Smooth muscle cell (in vitro differentiated cells): ENCODE measurements around the gene RYR2. TPM values are rescaled to one million over a fixed set of nuclear protein-coding genes. Genes with fewer than 3 reads are reported as not detected.

ENCODE experiments used
- DNase-seq: peaks from one replicate; lab custom pipeline; 2025; ENCODE audit not compliant: unreplicated experiment; lab: John Stamatoyannopoulos, UW
- H2AFZ ChIP-seq: fragments of 200-600 bp; sonication (generic); 2 replicates; pipeline ENCODE4 v1.6.0; 2016; ENCODE audit warnings: antibody characterized with exemption, low read depth, mild to moderate bottlenecking
- H3F3A ChIP-seq: fragments of 200-600 bp; sonication (generic); 2 replicates; pipeline ENCODE4 v1.6.0; 2017; ENCODE audit warnings: antibody characterized with exemption, low read depth
- H3K27ac ChIP-seq: fragments of 200-600 bp; sonication (generic); 2 replicates; pipeline ENCODE4 v1.5.1; 2016; ENCODE audit warnings: low read depth, mild to moderate bottlenecking
- H3K27me3 ChIP-seq: fragments of 200-600 bp; sonication (generic); 2 replicates; pipeline ENCODE4 v1.6.1; 2016; ENCODE audit warnings: low read depth, mild to moderate bottlenecking
- H3K36me3 ChIP-seq: fragments of 200-600 bp; sonication (generic); 2 replicates; pipeline ENCODE4 v1.5.1; 2016; ENCODE audit warnings: low read depth
- H3K4me1 ChIP-seq: fragments of 200-600 bp; sonication (generic); 2 replicates; pipeline ENCODE4 v1.5.1; 2016; ENCODE audit warnings: low read depth
- H3K4me2 ChIP-seq: fragments of 200-600 bp; sonication (generic); 2 replicates; pipeline ENCODE4 v1.6.0; 2016; ENCODE audit warnings: mild to moderate bottlenecking
- H3K4me3 ChIP-seq: fragments of 200-600 bp; sonication (generic); 2 replicates; pipeline ENCODE4 v1.5.1; 2016; ENCODE audit warnings: mild to moderate bottlenecking
- H3K79me2 ChIP-seq: fragments of 200-600 bp; sonication (generic); 2 replicates; pipeline ENCODE4 v1.6.0; 2016; ENCODE audit warnings: low read depth, mild to moderate bottlenecking
- H3K9ac ChIP-seq: fragments of 200-600 bp; sonication (generic); 2 replicates; pipeline ENCODE4 v1.6.0; 2016; ENCODE audit warnings: low read depth
- H3K9me3 ChIP-seq: fragments of 200-600 bp; sonication (generic); replicated peaks from 2 replicates; pipeline ENCODE4 v1.5.1; 2016; ENCODE audit warnings: low read depth
- H4K20me1 ChIP-seq: fragments of 200-600 bp; sonication (generic); 2 replicates; pipeline ENCODE4 v1.6.0; 2016; ENCODE audit warnings: low read depth
- WGBS: methylation state at CpG from one replicate; pipeline ENCODE4 v1.1.7; 2016; ENCODE audit warnings: low lambda C conversion rate; 5-methylcytosine and 5-hydroxymethylcytosine counted together
- polyA plus RNA-seq: library from polyadenylated mRNA; unstranded; fragments of >200 nt; fragmentation: Nextera tagmentation; extraction: Ambion mirVana; gene quantifications from 2 replicates; pipeline ENCODE4 v1.2.1, GENCODE V29; 2016
- total RNA-seq: library from RNA; depleted of rRNA; stranded (reverse); fragments of >200 nt; gene quantifications from 2 replicates; pipeline ENCODE4 v1.2.3, GENCODE V29; 2014
- TF ChIP-seq, protein P1 (sequence below): fragments of 200-600 bp; sonication (generic); IDR thresholded peaks from 2 replicates; pipeline ENCODE4 v1.5.1; 2017; ENCODE audit warnings: borderline replicate concordance, mild to moderate bottlenecking, antibody characterized with exemption; ENCODE audit not compliant: insufficient read depth, poor library complexity, severe bottlenecking

Gene RYR2
- total and polyA plus RNA-seq, 2 experiments from 2014 or later = 0.09 TPM; not detected in 1

DNA sequence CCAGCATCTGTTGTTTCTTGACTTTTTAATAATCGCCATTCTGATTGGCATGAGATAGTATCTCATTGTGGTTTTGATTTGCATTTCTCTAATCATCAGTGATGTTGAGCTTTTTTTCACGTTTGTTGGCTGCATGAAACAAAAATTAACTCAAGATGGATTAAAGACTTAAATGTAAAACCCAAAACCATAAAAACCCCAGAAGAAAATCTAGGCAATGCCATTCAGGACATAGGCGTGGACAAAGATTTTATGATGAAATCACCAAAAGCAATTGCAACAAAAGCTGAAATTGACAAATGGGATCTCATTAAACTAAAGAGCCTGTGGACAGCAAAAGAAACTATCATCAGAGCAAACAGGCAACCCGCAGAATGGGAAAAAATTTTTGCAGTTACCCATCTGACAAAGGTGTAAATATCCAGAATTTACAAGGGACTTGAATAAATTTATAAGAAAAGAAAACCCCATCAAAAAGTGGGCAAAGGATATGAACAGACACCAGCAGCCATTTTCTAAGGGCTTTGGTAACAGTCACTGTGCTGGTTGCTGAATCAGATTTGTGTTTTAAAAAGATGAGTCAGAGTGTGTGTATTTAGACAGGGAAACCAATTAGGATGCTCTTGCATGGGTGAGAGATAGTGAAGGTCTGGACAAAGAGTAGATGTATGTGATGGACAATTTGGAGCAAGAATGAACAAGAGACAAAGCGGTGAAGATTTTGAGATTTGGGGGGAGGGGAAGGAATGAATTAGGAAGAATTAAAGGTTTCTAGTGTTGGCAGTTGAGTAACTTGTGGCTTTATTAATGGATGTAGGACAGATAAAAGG lies 110.7 kb downstream of the RYR2 start:
- WGBS = 68% methylated on average over 5 of the region's 5 CpGs
- no peaks in the 10 kb centered on the region for H3K4me1 ChIP-seq

DNA sequence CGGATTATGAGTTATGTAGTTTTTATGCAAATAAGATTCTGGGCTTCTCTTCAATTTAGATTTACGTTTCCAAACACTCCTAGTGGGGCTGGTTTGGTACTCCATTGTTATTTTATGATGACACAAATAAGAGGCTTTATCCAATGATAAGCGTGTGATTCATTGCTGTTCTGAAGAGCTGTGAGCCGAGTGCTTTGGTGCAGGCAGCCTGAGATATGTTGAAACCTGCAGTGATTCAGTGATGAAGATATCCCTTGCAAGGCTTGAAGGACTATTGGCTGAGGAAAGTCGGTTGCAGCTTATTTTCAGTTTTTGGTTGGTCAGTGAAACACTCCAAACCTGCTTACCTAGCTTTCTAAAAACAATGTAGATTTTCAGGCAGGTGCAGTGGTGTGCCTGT lies 112.2 kb downstream of the RYR2 start:
- WGBS = 41% methylated on average over 5 of the region's 5 CpGs
- no peak for DNase-seq
- H3K4me1 ChIP-seq = no peaks in the 10 kb centered on the region

More for the DNA sequence above, 110.7 kb downstream of the RYR2 start:
- Histone ChIP-seq H3K9me3 (no peaks in the 10 kb centered on the region), H3K4me2 (no peak overlapping the region), H3F3A (peaks cover 21% of the 10 kb centered on the region), H4K20me1 (no peaks in the 10 kb centered on the region), H3K27ac (peak overlapping the region; percentile 34), H3K4me3 (no peak overlapping the region), H3K36me3 (no peaks in the 10 kb centered on the region), H2AFZ (no peak overlapping the region), H3K79me2 (no peaks in the 10 kb centered on the region), H3K27me3 (no peaks in the 10 kb centered on the region), H3K9ac (no peak overlapping the region)
- TF ChIP-seq, protein P1, sequence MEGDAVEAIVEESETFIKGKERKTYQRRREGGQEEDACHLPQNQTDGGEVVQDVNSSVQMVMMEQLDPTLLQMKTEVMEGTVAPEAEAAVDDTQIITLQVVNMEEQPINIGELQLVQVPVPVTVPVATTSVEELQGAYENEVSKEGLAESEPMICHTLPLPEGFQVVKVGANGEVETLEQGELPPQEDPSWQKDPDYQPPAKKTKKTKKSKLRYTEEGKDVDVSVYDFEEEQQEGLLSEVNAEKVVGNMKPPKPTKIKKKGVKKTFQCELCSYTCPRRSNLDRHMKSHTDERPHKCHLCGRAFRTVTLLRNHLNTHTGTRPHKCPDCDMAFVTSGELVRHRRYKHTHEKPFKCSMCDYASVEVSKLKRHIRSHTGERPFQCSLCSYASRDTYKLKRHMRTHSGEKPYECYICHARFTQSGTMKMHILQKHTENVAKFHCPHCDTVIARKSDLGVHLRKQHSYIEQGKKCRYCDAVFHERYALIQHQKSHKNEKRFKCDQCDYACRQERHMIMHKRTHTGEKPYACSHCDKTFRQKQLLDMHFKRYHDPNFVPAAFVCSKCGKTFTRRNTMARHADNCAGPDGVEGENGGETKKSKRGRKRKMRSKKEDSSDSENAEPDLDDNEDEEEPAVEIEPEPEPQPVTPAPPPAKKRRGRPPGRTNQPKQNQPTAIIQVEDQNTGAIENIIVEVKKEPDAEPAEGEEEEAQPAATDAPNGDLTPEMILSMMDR = no peak
- no peak for DNase-seq

GRCh38 chr1:237164406-237165352 lies 122.7 kb downstream of the RYR2 start:
- Histone ChIP-seq H3K79me2 (no peaks in the 10 kb centered on the region), H3K4me2 (no peak overlapping the region), H3F3A (peaks cover 3% of the 10 kb centered on the region), H4K20me1 (no peaks in the 10 kb centered on the region), H3K4me1 (no peaks in the 10 kb centered on the region), H3K36me3 (no peaks in the 10 kb centered on the region), H3K9ac (no peak overlapping the region), H3K27me3 (no peaks in the 10 kb centered on the region), H3K27ac (no peak overlapping the region), H3K4me3 (no peak overlapping the region), H3K9me3 (no peaks in the 10 kb centered on the region), H2AFZ (no peak overlapping the region)
- WGBS = 93% methylated on average over 8 of the region's 8 CpGs
- DNase-seq = no peak
- TF ChIP-seq, protein P1 = no peak

More for the DNA sequence above, 112.2 kb downstream of the RYR2 start:
- Histone ChIP-seq H3K4me3 (no peak overlapping the region), H3K27ac (peak overlapping the region; percentile 34), H3K36me3 (no peaks in the 10 kb centered on the region), H4K20me1 (no peaks in the 10 kb centered on the region), H3K27me3 (no peaks in the 10 kb centered on the region), H3K79me2 (no peaks in the 10 kb centered on the region), H2AFZ (no peak overlapping the region), H3F3A (peaks cover 21% of the 10 kb centered on the region), H3K4me2 (peak overlapping the region; percentile 51), H3K9ac (no peak overlapping the region), H3K9me3 (no peaks in the 10 kb centered on the region)
- TF ChIP-seq, protein P1 = no peak
